HG03442 (cell line): ENCODE measurements around the gene L2HGDH.
"Not testable (repeated sequence)": the region's sequence is repeated elsewhere in the genome, so short reads cannot be mapped to it uniquely, and the experiment has no call there.

Experiments used
- ATAC-seq: cut with Tn5 transposase; IDR thresholded peaks from one replicate; pipeline ENCODE4 v1.9.1; 2021; ENCODE audit warnings: mild to moderate bottlenecking, moderate library complexity; ENCODE audit not compliant: unreplicated experiment

The L2HGDH gene

GRCh38 chr14:50340045-50340444, 28.0 kb upstream of the L2HGDH start:
- no peak for ATAC-seq

DNA sequence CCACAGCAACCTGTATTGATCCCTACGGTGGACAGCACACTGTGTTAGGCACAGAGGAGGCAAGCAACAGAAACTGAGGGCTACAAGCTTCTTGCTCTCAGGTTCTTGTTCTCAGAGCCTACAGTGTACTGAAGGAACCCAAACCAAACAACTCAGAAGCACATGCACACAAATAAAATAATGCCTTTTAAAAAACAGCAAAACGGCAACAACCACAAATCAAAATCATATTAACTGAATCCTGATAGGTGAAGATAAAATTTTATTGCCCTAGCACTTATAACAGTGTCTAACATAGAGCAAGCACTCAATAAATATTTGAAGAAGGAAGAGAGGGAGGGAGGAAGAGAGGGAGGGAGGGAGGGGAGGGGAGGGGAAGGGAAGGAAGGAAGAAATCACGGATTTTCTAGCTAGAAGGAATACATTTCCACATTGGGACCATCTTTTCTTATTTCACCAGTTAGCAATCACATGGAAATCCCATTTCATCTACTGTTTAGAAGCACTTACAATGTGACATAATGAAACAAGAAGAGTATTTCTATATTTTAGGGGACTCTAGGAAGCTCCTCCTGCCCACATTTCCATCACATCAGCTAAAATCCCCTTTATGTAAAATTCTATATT, 27.3 kb upstream of the L2HGDH start:
- ATAC-seq = no peak

GRCh38 chr14:50338587-50338986, 26.6 kb upstream of the L2HGDH start:
- ATAC-seq = no peak

- ATAC-seq = no peak
Measured at GRCh38 chr14:50335989-50336824, 24.2 kb upstream of the L2HGDH start.

DNA sequence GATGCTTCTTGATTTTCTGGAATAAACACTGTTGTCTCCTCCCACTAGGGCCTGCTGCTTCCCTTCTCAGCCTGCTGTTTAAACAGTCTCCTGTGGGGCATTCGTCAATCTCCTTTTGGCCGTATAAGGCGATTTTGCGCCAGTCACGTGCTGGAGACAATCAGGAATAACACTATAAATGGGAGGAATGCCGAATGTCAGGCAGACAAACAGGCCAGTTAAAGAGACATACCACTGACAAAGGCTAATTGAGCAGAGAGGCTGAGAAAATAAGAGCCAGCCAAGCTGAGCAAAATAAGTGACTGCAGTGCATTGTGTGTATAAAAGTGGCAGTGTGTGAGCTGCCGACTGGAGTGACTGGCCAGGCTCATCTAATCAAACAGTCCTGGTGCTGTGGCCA, 23.4 kb upstream of the L2HGDH start:
- no peak for ATAC-seq

DNA sequence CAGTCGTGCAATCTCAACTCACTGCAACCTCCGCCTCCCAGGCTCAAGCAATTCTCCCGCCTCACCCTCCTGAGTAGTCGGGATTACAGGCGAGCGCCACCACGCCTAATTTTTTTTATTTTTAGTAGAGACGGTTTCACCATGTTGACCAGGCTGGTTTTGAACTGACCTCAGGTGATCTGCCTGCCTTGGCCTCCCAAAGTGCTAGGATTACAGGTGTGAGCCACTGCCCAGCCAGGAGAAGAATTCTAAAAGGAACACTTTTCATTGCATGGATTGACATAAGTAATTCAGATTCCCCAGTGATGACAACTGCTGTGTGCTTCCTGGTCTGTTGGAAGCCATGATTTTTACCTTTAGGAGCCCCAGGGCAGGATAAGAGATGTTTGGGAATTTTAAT, 22.2 kb upstream of the L2HGDH start:
- ATAC-seq = no peak

DNA sequence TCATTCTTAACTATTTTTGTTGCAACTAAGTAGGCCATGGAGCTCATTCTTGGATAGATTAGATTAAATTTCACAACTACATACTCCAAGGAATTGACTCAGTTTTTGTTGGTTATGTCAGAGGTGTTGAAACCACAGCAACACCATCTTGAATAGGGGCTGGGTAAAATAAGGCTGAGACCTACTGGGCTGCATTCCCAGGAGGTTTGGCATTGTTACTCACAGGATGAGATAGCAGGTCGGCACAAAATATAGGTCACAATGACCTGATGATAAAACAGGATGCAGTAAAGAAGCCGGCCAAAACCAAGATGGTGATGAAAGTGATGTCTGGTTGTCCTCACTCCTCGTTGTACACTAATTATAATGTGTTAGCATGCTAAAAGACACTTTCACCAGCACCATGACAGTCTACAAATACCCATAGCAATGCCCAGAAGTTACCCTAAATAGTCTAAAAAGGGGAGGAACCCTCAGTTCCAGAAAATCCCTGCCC, 21.0 kb upstream of the L2HGDH start:
- no peak for ATAC-seq

DNA sequence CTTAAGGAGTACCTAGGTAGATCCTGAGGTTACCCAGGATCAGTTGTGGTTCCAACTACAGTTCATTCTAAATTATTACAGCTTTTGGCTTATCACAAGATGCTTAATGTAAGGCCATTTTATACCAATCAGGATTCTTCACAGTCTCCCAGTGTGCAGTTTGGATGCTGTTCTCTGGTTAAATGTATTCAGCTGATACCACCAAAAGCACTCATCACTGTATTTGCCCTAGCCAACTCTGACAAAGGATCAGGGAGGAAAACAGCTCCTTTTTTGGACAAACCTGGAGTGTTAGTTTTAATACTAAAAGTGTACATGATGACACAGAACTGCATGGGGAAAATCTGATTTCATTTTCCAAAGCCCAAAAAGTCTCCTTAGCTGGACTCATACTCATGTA, 19.6 kb upstream of the L2HGDH start:
- no peak for ATAC-seq

GRCh38 chr14:50321009-50321660, 9.1 kb upstream of the L2HGDH start:
- ATAC-seq = peak; percentile 77

DNA sequence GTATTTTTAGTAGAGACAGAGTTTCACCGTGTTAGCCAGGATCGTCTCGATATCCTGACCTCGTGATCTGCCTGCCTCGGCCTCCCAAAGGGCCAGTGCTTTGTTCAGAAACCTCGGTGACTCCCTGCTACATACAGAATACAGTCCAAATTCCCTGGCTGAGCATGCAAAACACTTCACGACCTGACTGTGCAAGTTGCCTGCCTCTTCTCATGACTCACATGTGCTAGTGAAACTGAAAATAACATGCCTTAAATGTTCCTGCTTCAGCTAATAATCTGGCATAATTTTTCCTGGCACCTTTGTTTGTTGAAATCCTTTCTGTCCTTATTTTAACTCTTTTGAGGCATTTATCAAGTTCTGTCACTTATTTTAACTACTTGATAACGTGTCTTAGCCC, 8.3 kb upstream of the L2HGDH start:
- ATAC-seq = peak; percentile 45

DNA sequence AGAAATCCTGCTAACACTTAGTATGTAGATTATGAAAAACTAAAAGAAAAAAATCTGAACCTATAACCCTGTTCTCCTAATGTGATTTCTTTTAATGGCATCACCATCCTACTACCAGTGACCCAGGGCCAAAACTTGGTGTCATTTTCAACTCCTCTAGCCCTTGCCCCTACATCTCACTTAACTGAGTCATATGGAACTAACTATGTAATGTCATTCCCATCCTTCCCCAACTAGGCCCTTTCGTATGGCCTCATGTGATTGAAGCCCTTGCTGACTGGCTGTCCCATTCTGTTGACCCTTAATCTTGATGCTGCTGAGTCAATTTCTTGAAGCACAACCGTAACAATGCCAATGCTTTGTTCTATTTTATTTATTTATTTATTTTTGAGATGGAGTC, 7.7 kb upstream of the L2HGDH start:
- ATAC-seq = no peak

- no peak for ATAC-seq
Measured at GRCh38 chr14:50319293-50319692, 7.3 kb upstream of the L2HGDH start.

DNA sequence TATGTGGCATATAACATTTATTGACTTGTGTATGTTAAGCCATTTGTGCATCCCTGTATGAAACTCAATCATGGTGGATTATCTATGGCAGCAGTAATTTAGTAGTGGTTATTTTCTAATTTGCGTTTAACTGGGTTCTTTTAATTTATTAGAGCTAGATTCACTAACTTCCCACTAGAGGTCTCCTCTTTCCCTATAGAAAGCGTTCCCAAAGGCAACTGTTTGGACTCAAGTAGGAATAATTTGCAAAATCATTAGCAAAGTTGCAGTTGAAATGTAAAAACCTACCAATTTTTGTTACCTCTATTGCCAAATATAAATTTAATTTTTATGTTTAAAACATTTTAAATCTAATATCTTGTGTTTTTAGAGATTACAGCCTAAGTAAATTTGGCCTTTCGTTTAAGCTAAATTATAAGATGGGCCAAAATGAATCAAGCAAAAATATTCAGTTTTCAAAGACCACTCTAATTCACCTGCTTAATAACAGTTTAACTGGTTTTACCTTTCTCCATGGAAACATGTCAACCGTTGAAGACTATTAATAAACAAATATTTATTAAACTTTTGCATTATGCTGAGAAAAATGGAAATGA, 6.1 kb upstream of the L2HGDH start:
- no peak for ATAC-seq

GRCh38 chr14:50314098-50314497, 2.1 kb upstream of the L2HGDH start:
- not testable (repeated sequence) for ATAC-seq

GRCh38 chr14:50312734-50313054, 665 bp upstream of the L2HGDH start:
- ATAC-seq = peak; percentile 19

DNA sequence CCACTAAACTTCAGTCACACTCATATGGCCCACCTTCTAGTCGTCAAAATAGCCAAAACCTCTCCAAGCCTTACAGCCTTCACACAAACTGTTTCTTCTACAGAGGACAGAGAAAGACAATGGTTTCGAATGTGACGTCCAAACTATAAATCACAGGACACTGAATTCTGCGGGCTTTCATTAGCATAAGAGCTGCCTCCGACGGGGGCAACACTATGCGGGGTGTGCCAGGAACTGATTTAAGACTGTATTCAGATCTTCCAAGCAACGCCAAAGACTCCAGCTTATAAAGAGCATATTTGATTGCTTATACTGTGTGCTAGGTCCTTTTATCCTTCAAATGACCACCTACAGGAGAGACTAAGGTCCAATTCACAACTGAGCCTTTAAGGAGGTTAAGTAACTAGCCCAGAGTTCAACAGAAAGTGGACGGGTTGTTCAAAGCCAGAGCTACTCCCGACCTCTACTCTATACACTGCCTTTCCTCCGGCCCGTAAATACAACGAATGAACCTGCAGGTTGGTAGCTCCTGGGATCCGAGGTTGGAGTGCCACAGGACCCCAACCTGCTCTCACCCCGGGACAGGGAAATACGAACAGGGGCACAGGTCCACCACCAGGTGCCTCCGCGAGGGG, 575 bp downstream of the L2HGDH start:
- ATAC-seq = no peak

GRCh38 chr14:50310445-50310844, 1.6 kb downstream of the L2HGDH start:
- ATAC-seq = no peak

DNA sequence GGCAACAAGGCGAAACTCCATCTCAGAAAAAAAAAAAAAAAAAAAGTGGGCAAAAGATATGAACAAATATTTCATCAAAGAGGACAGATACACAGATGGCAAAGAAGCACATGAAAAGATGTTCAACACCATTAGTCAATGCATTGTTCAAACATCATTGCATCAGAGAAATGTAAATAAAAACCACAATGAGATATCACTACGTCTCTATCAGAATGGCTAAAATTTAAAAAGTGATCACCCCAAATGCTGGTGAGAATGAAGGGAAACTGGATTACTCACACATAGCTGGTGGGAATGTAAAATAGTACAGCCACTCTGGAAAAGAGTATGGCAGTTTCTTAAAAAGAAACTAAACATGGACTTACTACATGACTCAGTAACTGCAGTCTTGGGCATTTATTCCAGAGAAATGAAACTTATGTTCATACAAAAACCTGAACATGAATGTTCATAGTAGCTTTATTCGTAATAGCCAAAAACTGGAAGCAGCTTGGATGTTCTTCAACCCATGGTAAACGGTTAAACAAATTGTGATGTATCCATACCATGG, 3.6 kb downstream of the L2HGDH start:
- no peak for ATAC-seq

GRCh38 chr14:50303744-50304471, 8.1 kb downstream of the L2HGDH start:
- ATAC-seq = no peak

DNA sequence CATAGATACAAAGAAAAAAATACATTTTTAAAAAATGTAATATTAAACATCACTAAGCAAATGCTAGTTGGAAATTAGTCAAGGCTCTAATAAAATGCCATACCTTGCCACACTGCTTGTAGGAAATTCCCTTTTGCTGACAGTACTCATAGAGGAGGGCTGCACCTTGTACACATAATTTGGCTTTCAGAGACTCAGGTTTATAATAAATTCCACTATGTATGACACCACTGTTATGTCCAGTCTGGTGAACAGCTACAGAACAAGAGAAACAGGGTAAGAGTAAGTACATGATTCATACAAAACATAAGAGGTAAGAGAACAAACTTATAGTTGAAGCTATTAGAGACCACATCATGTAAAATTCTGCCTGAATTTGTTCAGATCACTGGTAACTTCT, 10.1 kb downstream of the L2HGDH start:
- ATAC-seq = no peak
